Body of pancreas (tissue), 4 donors: Measurements from ENCODE around the gene DTX2.
"Not testable (repeated sequence)": the region's sequence is repeated elsewhere in the genome, so short reads cannot be mapped to it uniquely, and the experiment has no call there.

Experiments
- POLR2A ChIP-seq, 3 donors: fragments of 450-650 bp; IDR thresholded peaks; one replicate each; pipeline ENCODE4 v1.6.1; 2016; ENCODE audit warnings: antibody characterized with exemption in 3 of 3, mild to moderate bottlenecking in 2 of 3
- TF ChIP-seq, protein P1 (sequence below), 7 experiments: fragments of 450-650 bp in 4 of 7; fragments of 200-600 bp in 3 of 7; sonication (generic) in 3 of 7; IDR thresholded peaks; one replicate each; pipeline ENCODE4 v1.5.1; 2016 to 2019; ENCODE audit warnings: antibody characterized with exemption in 7 of 7

DNA sequence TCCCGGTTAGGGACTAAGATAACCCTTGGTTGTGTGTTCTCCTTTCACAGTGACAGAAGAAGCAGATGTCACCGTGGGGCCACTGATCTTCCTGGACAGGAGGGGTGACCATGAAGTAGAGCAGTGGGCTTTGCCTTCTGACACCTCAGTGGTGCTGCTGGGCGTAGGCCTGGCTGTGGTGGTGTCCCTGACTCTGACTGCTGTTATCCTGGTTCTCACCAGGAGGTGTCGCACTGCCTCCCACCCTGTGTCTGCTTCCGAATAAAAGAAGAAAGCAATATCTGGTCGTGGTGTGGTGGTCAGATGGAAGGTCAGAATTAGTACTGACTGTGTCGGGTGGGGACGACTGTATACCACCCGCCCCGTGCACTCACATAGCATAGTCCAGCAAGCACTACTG is 19.7 kb upstream of the DTX2 start:
- TF ChIP-seq, protein P1, sequence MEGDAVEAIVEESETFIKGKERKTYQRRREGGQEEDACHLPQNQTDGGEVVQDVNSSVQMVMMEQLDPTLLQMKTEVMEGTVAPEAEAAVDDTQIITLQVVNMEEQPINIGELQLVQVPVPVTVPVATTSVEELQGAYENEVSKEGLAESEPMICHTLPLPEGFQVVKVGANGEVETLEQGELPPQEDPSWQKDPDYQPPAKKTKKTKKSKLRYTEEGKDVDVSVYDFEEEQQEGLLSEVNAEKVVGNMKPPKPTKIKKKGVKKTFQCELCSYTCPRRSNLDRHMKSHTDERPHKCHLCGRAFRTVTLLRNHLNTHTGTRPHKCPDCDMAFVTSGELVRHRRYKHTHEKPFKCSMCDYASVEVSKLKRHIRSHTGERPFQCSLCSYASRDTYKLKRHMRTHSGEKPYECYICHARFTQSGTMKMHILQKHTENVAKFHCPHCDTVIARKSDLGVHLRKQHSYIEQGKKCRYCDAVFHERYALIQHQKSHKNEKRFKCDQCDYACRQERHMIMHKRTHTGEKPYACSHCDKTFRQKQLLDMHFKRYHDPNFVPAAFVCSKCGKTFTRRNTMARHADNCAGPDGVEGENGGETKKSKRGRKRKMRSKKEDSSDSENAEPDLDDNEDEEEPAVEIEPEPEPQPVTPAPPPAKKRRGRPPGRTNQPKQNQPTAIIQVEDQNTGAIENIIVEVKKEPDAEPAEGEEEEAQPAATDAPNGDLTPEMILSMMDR (IDR thresholded peaks at IDR 0.05) = not testable (repeated sequence)
- TF ChIP-seq POLR2A (IDR thresholded peaks at IDR 0.05) = not testable (repeated sequence)
